GM12864 (cell line): Measurements from ENCODE around the gene RNFT2.
A peak's percentile ranks its signal among the peaks of the same experiment; 100 is the strongest.

Experiments
- DNase-seq: peaks from one replicate; pipeline ENCODE4 v3.0.0-alpha.2; 2011; ENCODE audit warnings: low read depth
- H3K4me3 ChIP-seq: 2 replicates; pipeline ENCODE4 v1.5.1; 2011; ENCODE audit warnings: mild to moderate bottlenecking, low read depth, low read length, control low read depth
- TF ChIP-seq, protein P1 (sequence below): IDR thresholded peaks from 2 replicates; pipeline ENCODE4 v1.5.1; 2011; ENCODE audit warnings: low read depth, mild to moderate bottlenecking, moderate library complexity, low read length, control low read depth, inconsistent platforms; ENCODE audit errors: missing control alignments

Gene RNFT2

DNA sequence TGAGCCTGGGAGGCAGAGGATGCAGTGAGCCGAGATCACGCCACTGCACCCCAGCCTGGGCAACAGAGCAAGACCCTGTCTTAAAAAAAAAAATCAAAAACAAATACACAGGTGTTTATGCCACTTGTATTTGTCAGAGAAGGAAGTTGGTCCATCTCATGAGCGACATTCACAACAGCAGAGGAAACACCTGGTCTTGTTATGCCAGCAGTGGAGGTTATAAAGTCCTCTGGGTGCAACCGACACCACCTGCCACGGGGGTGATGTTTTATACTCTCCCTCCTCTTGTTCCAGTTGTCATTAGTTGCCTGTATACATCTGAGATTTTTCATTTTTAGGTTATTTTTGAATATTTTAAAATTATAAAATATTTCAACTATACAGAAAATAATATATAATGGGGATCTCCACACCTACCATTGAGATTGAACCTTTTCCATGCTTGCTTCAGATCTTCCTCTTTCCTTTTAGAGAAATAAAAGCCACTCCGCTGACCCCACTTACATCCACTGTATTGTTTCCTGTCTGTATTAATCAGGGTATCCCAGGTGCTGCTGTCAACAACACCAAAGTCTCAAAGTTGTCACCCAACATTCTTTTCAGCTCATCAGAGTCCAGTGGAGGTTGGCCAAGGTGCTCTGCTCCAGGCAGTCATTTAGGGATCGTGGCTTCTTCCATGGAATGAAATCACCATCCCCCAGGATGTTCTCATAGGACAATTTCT, 65.1 kb downstream of the RNFT2 start:
- peak; percentile 21 for DNase-seq

DNA sequence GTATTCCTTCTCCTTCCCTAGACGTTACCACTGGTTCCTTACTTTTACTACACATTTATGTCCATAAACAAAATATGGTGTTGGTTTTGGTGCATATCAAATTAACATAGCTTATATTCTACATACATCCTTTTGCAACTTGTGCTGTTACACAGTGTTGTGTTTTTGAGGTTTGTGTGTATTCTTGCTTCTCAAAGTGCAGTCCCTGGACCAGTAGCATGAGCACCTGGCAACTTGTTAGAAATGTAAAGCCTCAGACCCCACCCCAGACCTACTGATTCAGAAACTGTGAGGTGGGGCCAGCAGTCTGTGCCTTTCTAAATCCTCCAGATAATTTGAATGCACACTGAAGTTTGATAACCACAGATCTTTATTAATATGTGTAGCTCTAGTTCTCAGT, 65.9 kb downstream of the RNFT2 start:
- no peak for DNase-seq
- TF ChIP-seq, protein P1, sequence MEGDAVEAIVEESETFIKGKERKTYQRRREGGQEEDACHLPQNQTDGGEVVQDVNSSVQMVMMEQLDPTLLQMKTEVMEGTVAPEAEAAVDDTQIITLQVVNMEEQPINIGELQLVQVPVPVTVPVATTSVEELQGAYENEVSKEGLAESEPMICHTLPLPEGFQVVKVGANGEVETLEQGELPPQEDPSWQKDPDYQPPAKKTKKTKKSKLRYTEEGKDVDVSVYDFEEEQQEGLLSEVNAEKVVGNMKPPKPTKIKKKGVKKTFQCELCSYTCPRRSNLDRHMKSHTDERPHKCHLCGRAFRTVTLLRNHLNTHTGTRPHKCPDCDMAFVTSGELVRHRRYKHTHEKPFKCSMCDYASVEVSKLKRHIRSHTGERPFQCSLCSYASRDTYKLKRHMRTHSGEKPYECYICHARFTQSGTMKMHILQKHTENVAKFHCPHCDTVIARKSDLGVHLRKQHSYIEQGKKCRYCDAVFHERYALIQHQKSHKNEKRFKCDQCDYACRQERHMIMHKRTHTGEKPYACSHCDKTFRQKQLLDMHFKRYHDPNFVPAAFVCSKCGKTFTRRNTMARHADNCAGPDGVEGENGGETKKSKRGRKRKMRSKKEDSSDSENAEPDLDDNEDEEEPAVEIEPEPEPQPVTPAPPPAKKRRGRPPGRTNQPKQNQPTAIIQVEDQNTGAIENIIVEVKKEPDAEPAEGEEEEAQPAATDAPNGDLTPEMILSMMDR, result no peak

More for the DNA sequence above, 65.1 kb downstream of the RNFT2 start:
- TF ChIP-seq, protein P1, result no peak
- no peak overlapping the region for H3K4me3 ChIP-seq

DNA sequence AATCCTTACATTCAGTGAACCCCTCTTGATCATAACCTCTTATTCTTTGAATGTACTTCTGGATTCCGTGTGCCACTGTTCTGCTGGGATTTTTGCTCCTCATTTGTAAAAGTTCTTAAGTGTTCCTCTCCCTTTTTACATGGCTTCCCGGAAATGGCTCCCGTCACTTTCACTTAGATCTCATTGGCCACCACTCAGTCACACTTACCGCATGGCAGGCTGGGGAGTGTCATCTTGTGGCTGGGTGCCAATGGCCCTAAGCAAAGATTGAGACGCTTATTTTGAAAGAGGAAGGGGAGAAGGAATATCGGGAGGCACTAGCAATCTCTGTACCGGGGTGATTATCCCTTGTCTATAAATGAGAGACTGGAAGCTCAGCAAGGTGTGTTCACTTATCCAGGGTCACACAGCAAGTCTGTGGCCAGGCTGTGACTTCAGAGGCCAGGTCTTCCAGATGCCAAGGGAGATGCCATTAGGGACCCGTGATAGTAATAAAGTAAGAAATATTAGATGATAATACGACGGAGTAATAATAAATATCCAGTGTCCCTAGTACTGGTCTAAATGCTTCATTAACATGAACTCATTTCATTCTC, 68.8 kb downstream of the RNFT2 start:
- H3K4me3 ChIP-seq, result no peak overlapping the region
- DNase-seq, result no peak

More for the DNA sequence above, 65.9 kb downstream of the RNFT2 start:
- H3K4me3 ChIP-seq, result no peak overlapping the region

DNA sequence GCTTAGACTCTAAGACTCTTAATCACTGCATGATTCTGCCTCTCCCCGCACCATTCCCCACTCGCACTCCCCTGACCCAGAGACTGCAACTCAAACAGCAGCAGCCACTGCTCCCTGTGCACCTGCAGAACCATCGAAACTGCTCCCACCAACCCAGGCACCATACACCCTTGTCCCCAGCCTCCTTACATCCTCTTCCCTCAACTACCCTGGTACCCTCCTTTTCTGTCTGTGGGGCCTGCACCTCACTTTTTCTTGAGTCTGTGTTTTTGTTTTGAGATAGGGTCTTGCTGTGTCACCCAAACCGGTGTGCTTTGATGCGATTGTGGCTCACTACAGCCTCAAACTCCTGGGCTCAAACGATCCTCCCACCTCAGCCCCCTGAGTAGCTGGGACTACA, 69.4 kb downstream of the RNFT2 start:
- DNase-seq, result no peak
- TF ChIP-seq, protein P1, result no peak
- H3K4me3 ChIP-seq, result no peak overlapping the region

More for the DNA sequence above, 68.8 kb downstream of the RNFT2 start:
- TF ChIP-seq, protein P1, result no peak

DNA sequence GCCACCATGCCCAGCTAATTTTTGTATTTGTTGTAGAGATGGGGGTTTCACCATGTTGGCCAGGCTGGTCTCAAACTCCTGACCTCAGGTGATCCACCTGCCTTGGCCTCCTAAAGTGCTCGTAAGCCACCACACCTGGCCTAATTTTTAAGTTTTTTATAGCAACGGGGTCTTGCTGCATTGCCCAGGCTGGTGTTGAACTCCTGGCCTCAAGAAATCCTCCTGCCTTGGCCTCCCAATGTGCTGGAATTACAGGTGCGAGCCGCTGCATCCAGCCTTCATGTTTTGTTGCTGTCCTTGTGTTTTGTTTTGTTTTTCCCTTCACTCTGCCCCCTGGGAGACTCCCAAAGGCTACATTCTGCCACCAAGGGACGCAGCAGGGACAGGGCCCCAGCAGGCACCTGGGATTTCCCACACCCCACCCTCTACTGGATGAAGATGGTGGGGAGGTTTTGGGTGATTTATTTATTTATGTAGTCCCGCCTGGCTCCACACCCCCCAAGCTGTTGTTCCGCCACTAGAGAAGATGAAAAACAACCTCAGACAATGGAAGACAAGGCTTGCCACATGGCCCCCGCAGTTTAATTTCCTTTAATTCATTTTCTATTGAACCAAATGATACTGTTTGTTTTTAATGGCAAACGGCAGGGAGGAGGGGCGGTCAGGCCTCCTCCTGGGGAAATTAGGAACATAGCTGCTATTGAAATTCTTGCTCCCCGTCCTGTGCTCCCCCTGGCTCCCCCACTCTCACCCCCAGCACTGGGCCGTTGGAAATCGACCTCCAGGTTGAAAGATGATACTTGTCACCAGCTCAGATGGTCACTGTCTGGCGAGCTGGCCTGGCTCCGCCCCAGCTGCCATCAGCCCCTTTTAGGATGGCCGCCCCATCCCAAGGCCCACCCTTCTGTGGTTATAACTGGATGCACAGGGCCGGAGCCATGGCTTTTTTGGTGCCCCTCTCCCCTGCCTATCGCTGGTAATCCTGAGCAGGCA, 70.3 kb downstream of the RNFT2 start:
- no peak overlapping the region for H3K4me3 ChIP-seq
- no peak for DNase-seq
- TF ChIP-seq, protein P1, result no peak

DNA sequence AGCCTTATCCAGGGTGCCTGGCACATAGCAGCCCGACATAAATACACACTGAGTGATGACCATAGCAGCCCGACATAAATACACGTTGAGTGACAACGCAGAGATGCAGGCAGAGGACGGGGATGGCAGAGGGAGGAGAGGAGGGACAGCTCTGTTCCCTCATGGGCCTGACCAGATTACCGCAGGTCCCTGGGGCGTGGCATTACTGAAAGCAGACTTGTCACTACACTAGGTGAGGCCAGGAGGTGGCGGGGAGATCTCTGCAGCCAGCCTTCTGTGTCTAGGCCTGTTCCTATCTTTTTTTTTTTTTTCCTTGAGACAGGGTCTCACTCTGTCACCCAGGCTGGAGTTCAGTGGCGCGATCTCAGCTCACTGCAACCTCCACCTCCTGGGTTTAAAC, 74.1 kb downstream of the RNFT2 start:
- DNase-seq, result no peak
- TF ChIP-seq, protein P1, result no peak
- H3K4me3 ChIP-seq, result no peak overlapping the region
